A673 (cell line): ENCODE results near the gene ABLIM3.

ENCODE experiments used
- EZH2 ChIP-seq: fragments of 200-600 bp; sonication (generic); IDR thresholded peaks from 2 replicates; pipeline ENCODE4 v1.6.1; 2017; ENCODE audit warnings: borderline replicate concordance, low read depth, mild to moderate bottlenecking, mixed read lengths, antibody characterized with exemption, low read length; ENCODE audit not compliant: poor library complexity, severe bottlenecking
- TF ChIP-seq, protein P1 (sequence below): fragments of 300-800, 200-600 bp; sonication (generic); conservative IDR thresholded peaks from 2 replicates; pipeline ENCODE4 v1.5.1; 2017; ENCODE audit warnings: low read depth, mild to moderate bottlenecking, antibody characterized with exemption, low read length, moderate library complexity, mixed read lengths

DNA sequence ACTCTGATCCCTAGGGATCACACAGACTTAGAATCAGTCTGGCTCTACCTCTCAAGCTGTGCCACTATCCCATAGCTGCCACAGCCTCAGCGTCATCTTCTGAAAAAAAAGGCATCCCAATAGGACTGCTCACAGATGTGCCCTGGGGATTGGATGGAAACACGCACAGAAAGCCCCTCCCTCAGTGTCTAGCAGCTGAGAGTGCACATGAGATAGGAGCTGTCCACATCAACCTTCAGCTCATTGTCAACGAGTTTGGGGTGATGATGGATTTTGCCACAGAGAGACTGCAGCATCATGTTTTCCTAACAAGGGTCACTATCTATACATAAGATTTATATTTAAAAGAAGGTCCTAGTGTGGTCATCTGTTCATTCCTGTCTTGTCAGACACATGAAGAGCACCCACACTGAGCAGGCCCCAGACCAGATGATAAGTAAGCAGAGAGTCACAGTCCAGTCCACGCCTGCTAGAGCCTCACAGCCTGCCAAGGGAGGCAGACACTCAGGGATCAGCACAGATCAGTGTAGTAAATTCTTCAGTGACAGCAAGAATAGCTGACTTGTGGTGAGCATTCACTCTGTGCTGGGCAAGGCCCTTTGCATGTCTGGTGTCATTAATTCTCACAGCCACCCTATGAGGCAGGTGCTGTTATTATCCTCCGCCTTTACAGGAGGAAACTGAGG is 156.2 kb downstream of the ABLIM3 start:
- TF ChIP-seq, protein P1, sequence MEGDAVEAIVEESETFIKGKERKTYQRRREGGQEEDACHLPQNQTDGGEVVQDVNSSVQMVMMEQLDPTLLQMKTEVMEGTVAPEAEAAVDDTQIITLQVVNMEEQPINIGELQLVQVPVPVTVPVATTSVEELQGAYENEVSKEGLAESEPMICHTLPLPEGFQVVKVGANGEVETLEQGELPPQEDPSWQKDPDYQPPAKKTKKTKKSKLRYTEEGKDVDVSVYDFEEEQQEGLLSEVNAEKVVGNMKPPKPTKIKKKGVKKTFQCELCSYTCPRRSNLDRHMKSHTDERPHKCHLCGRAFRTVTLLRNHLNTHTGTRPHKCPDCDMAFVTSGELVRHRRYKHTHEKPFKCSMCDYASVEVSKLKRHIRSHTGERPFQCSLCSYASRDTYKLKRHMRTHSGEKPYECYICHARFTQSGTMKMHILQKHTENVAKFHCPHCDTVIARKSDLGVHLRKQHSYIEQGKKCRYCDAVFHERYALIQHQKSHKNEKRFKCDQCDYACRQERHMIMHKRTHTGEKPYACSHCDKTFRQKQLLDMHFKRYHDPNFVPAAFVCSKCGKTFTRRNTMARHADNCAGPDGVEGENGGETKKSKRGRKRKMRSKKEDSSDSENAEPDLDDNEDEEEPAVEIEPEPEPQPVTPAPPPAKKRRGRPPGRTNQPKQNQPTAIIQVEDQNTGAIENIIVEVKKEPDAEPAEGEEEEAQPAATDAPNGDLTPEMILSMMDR: no peak
- TF ChIP-seq EZH2: no peak
